ENCODE results near the gene ADGRG6. TPM values are rescaled to one million over a fixed set of nuclear protein-coding genes. Genes with fewer than 3 reads are reported as not detected.

Gene ADGRG6
- total and polyA plus RNA-seq, 9 of the 15 experiments (the other 6 are each of a cell fraction or from before 2014, with no cell fraction given), result under 0.01 to 0.11 (median 0.05) TPM; not detected in 5

DNA sequence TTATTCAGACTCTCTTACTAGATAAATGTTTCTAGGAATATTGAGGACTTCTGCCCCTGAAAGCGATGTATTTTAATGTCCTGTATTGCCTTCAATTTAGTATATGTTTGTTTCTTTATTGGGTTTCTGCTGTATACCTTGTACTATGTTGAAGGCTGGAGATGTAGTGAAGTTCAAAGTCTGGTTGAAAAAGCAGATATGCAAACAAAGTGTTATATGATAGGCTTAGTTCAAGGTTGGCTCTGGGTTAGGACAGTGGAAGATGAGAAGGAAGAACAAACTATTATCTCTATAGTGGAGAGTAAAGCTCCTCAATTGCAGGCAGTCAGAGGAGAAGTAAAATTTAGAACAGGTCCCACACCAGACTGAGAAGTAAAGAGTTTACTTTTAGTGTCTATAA, 36.3 kb upstream of the ADGRG6 start:
- Histone ChIP-seq H3K4me1 (replicated peaks in 1 of 2; ENCODE audit: control insufficient read depth in 2 of 2, insufficient read depth in 2 of 2, low read length in 2 of 2) (no peaks in the 10 kb centered on the region), H4K20me1 (replicated peaks; ENCODE audit: control insufficient read depth, insufficient read depth, low read length) (no peaks in the 10 kb centered on the region), H3K36me3 (ENCODE audit: control insufficient read depth, insufficient read depth, low read length) (no peaks in the 10 kb centered on the region), H3K4me2 (ENCODE audit: insufficient read depth, low read length) (no peak overlapping the region), H2AFZ (ENCODE audit: low read depth, low read length) (no peak overlapping the region), H3K9me3 (replicated peaks; ENCODE audit: control insufficient read depth, insufficient read depth, low read depth, low read length) (no peaks in the 10 kb centered on the region), H3K27ac (ENCODE audit: extremely low read depth, low read depth, low read length) (no peak overlapping the region), H3K9ac (ENCODE audit: insufficient read depth in 1 of 2, low read depth in 2 of 2, low read length in 2 of 2) (no peak overlapping the region), H3K27me3 (ENCODE audit: control insufficient read depth in 2 of 2, insufficient read depth in 2 of 2, low read length in 2 of 2) (no peaks in the 10 kb centered on the region), H3K4me3 (no peak overlapping the region), H3K9me1 (ENCODE audit: control insufficient read depth, insufficient read depth, low read length) (no peaks in the 10 kb centered on the region), H3K79me2 (ENCODE audit: control insufficient read depth, insufficient read depth, low read length) (no peaks in the 10 kb centered on the region)
- intact Hi-C loops (cut with micrococcal nuclease) (no loop called here), in situ Hi-C loops (cut with MboI) (no loop called here)
- 0% methylated on average over 1 of the region's 1 CpG for WGBS (ENCODE audit: insufficient coverage, low coverage, missing lambda C conversion rate)
- no peak for TF ChIP-seq MAFF (IDR thresholded peaks at IDR 0.05; ENCODE audit: low read length)
- POLR2A ChIA-PET, result no interaction called here
- ATAC-seq (no peak), DNase-seq (ENCODE audit: extremely low read depth in 1 of 4, low spot score in 3 of 4) (no peak), FAIRE-seq (no peak)
- BruUV-seq (replicated peaks), result no TSS peak
- CTCF ChIA-PET (ENCODE audit: low intra/inter-chr PET ratio), result no interaction called here

- Histone ChIP-seq H3K4me1 (replicated peaks in 1 of 2; ENCODE audit: control insufficient read depth in 2 of 2, insufficient read depth in 2 of 2, low read length in 2 of 2) (no peaks in the 10 kb centered on the region), H3K9me1 (ENCODE audit: control insufficient read depth, insufficient read depth, low read length) (no peaks in the 10 kb centered on the region), H3K4me2 (ENCODE audit: insufficient read depth, low read length) (no peak overlapping the region), H3K27ac (ENCODE audit: extremely low read depth, low read depth, low read length) (no peak overlapping the region), H3K9me3 (replicated peaks; ENCODE audit: control insufficient read depth, insufficient read depth, low read depth, low read length) (no peaks in the 10 kb centered on the region), H2AFZ (ENCODE audit: low read depth, low read length) (no peak overlapping the region), H4K20me1 (replicated peaks; ENCODE audit: control insufficient read depth, insufficient read depth, low read length) (no peaks in the 10 kb centered on the region), H3K36me3 (ENCODE audit: control insufficient read depth, insufficient read depth, low read length) (no peaks in the 10 kb centered on the region), H3K27me3 (ENCODE audit: control insufficient read depth in 2 of 2, insufficient read depth in 2 of 2, low read length in 2 of 2) (no peaks in the 10 kb centered on the region), H3K79me2 (ENCODE audit: control insufficient read depth, insufficient read depth, low read length) (no peaks in the 10 kb centered on the region), H3K4me3 (no peak overlapping the region), H3K9ac (ENCODE audit: insufficient read depth in 1 of 2, low read depth in 2 of 2, low read length in 2 of 2) (no peak overlapping the region)
- intact Hi-C loops (cut with micrococcal nuclease) (no loop called here), in situ Hi-C loops (cut with MboI) (no loop called here)
- CTCF ChIA-PET (ENCODE audit: low intra/inter-chr PET ratio), result no interaction called here
- BruUV-seq (replicated peaks), result no TSS peak
- POLR2A ChIA-PET, result interaction anchor here (0.6 kb wide), 2 partner anchors 19 to 75 kb away, joined by 3 read pairs; no protein-coding TSS in a partner anchor
- DNase-seq (ENCODE audit: extremely low read depth in 1 of 4, low spot score in 3 of 4), result no peak
- 0 out of 3 replicates have a peak, but pooled peaks have one; percentile 21 for ATAC-seq
- WGBS (ENCODE audit: insufficient coverage, low coverage, missing lambda C conversion rate), result 0% methylated on average over 4 of the region's 4 CpGs
- FAIRE-seq, result no peak
- TF ChIP-seq CBX5 (IDR thresholded peaks at IDR 0.05; ENCODE audit: borderline replicate concordance, low read depth), result no peak
- no peak for TF ChIP-seq ZNF140 (CRISPR knock-in tag; IDR thresholded peaks at IDR 0.05)
- TF ChIP-seq CAMTA2 (CRISPR knock-in tag; conservative IDR thresholded peaks at IDR 0.05), result no peak
- TF ChIP-seq RBM39 (optimal IDR thresholded peaks at IDR 0.05; ENCODE audit: low read depth, low read length), result no peak
- no peak for TF ChIP-seq FUS (optimal IDR thresholded peaks at IDR 0.05; ENCODE audit: low read depth, low read length)
- peak; percentile 39; the same call in 1 of the 2 replicates for TF ChIP-seq TEAD4 (IDR thresholded peaks at IDR 0.05; ENCODE audit: low read length)
- no peak for TF ChIP-seq TEAD4 (CRISPR knock-in tag; IDR thresholded peaks at IDR 0.05; ENCODE audit: borderline replicate concordance)
- TF ChIP-seq FOXA3 (CRISPR knock-in tag; conservative IDR thresholded peaks at IDR 0.05 in 1 of 2, IDR thresholded peaks at IDR 0.05 in 1 of 2), result peak in 1 of 2 experiments; percentile 74; a peak in 2 of 4 replicates
- no peak for TF ChIP-seq ZC3H4 (CRISPR knock-in tag; IDR thresholded peaks at IDR 0.05; ENCODE audit: borderline replicate concordance)
- no peak for TF ChIP-seq RBM22 (IDR thresholded peaks at IDR 0.05; ENCODE audit: low read depth, low read length, poor library complexity, severe bottlenecking)
- TF ChIP-seq TAL1 (IDR thresholded peaks at IDR 0.05), result peak; percentile 65
- no peak for TF ChIP-seq SMAD4 (CRISPR knock-in tag; conservative IDR thresholded peaks at IDR 0.05)
- no peak for TF ChIP-seq SMC3 (conservative IDR thresholded peaks at IDR 0.05; ENCODE audit: insufficient read depth, low read depth, low read length)
- no peak for TF ChIP-seq GABPB1 (CRISPR knock-in tag; IDR thresholded peaks at IDR 0.05)
- TF ChIP-seq, protein P1, sequence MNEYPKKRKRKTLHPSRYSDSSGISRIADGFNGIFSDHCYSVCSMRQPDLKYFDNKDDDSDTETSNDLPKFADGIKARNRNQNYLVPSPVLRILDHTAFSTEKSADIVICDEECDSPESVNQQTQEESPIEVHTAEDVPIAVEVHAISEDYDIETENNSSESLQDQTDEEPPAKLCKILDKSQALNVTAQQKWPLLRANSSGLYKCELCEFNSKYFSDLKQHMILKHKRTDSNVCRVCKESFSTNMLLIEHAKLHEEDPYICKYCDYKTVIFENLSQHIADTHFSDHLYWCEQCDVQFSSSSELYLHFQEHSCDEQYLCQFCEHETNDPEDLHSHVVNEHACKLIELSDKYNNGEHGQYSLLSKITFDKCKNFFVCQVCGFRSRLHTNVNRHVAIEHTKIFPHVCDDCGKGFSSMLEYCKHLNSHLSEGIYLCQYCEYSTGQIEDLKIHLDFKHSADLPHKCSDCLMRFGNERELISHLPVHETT (CRISPR knock-in tag; conservative IDR thresholded peaks at IDR 0.05 in 1 of 2, IDR thresholded peaks at IDR 0.05 in 1 of 2), result no peak
- no peak for TF ChIP-seq KAT7 (CRISPR knock-in tag; IDR thresholded peaks at IDR 0.05; ENCODE audit: borderline replicate concordance)
These were observed 35.7 kb upstream of the ADGRG6 start for GRCh38 chr6:142266060-142266459.
